GM06990 (cell line): ENCODE measurements around the gene SEPTIN8.
A peak's percentile ranks its signal among the peaks of the same experiment; 100 is the strongest.

Experiments
- DNase-seq: peaks from one replicate; pipeline ENCODE4 v3.0.0-alpha.2; 2011; ENCODE audit not compliant: insufficient read length; ENCODE audit errors: extremely low read depth
- H3K27me3 ChIP-seq: replicated peaks from 2 replicates; pipeline ENCODE4 v1.6.0; 2011; ENCODE audit warnings: low read length; ENCODE audit not compliant: control insufficient read depth, insufficient read depth
- H3K36me3 ChIP-seq: 2 replicates; pipeline ENCODE4 v1.5.1; 2011; ENCODE audit warnings: low read length; ENCODE audit not compliant: control insufficient read depth, insufficient read depth
- H3K4me3 ChIP-seq: replicated peaks from 2 replicates; pipeline ENCODE4 v1.5.1; 2011; ENCODE audit warnings: low read depth, mild to moderate bottlenecking, control low read depth, low read length
- CTCF ChIP-seq: IDR thresholded peaks from 2 replicates; pipeline ENCODE4 v1.5.1; 2011; ENCODE audit warnings: low read length, control low read depth, mild to moderate bottlenecking, inconsistent platforms; ENCODE audit not compliant: insufficient read depth, poor library complexity, severe bottlenecking

The SEPTIN8 gene

GRCh38 chr5:132819468-132819867 is 42.4 kb upstream of the SEPTIN8 start:
- Histone ChIP-seq H3K36me3 (no peaks in the 10 kb centered on the region), H3K27me3 (no peaks in the 10 kb centered on the region), H3K4me3 (peak overlapping the region; percentile 19; the same call in 1 of the 2 replicates)
- DNase-seq, result no peak
- TF ChIP-seq CTCF, result no peak

GRCh38 chr5:132817011-132817410 is 40.0 kb upstream of the SEPTIN8 start:
- Histone ChIP-seq H3K4me3 (no peak overlapping the region), H3K27me3 (no peaks in the 10 kb centered on the region)
- TF ChIP-seq CTCF, result no peak

GRCh38 chr5:132816554-132816953 is 39.5 kb upstream of the SEPTIN8 start:
- DNase-seq, result no peak
- H3K27me3 ChIP-seq, result no peaks in the 10 kb centered on the region
- H3K4me3 ChIP-seq, result no peak overlapping the region
- no peak for TF ChIP-seq CTCF
- H3K36me3 ChIP-seq, result no peaks in the 10 kb centered on the region

More at GRCh38 chr5:132817011-132817410, 40.0 kb upstream of the SEPTIN8 start:
- H3K36me3 ChIP-seq, result no peaks in the 10 kb centered on the region
- DNase-seq, result no peak

- no peaks in the 10 kb centered on the region for H3K36me3 ChIP-seq
- H3K27me3 ChIP-seq, result no peaks in the 10 kb centered on the region
- H3K4me3 ChIP-seq, result no peak overlapping the region
- TF ChIP-seq CTCF, result no peak
- DNase-seq, result no peak
Observed at GRCh38 chr5:132816083-132816482, 39.0 kb upstream of the SEPTIN8 start.

GRCh38 chr5:132815454-132815853 is 38.4 kb upstream of the SEPTIN8 start:
- Histone ChIP-seq H3K4me3 (no peak overlapping the region), H3K27me3 (no peaks in the 10 kb centered on the region), H3K36me3 (no peaks in the 10 kb centered on the region)
- no peak for DNase-seq
- no peak for TF ChIP-seq CTCF
